Upper lobe of right lung (tissue), 1 donor: Measurements from ENCODE around the gene TEDC2. TPM values are rescaled to one million over a fixed set of nuclear protein-coding genes. Genes with fewer than 3 reads are reported as not detected.

Source experiments
- ATAC-seq: fragments of 200-7000 bp; cut with Tn5 transposase; one replicate; pipeline ENCODE4 v1.9.1; 2020; ENCODE audit warnings: mild to moderate bottlenecking, moderate library complexity
- DNase-seq: peaks from one replicate; pipeline ENCODE4 v3.0.0-alpha.2; 2020
- H3K27ac ChIP-seq: fragments of 200-600 bp; one replicate; pipeline ENCODE4 v1.8.0; 2022
- H3K27me3 ChIP-seq: fragments of 200-600 bp; one replicate; pipeline ENCODE4 v1.8.0; 2022; ENCODE audit warnings: mild to moderate bottlenecking
- H3K36me3 ChIP-seq: fragments of 200-600 bp; one replicate; pipeline ENCODE4 v1.8.0; 2022
- H3K4me1 ChIP-seq: fragments of 200-600 bp; one replicate; pipeline ENCODE4 v1.8.0; 2022
- H3K4me3 ChIP-seq: fragments of 200-600 bp; one replicate; pipeline ENCODE4 v1.8.0; 2022; ENCODE audit warnings: mild to moderate bottlenecking
- H3K9me3 ChIP-seq: fragments of 200-600 bp; one replicate; pipeline ENCODE4 v1.8.0; 2022
- CTCF ChIP-seq: fragments of 200-600 bp; IDR thresholded peaks from one replicate; pipeline ENCODE4 v1.8.0; 2022; ENCODE audit warnings: antibody characterized with exemption
- intact Hi-C: fragments of 100-400 bp; cut with DNase I; formaldehyde crosslinking; loops from one replicate; pipeline ENCODE4 v1.11.0; 2022
- microRNA-seq: library from miRNA; unstranded; fragments of <30 nt; microRNA quantifications from one replicate; pipeline ENCODE4 v1.2.0, GENCODE V29; 2020; ENCODE audit warnings: borderline microRNAs expressed
- total RNA-seq: library from RNA; stranded (reverse); fragmentation: NEBNext Ultra II Directional; extraction: Animal tissue kit (Norgen Biotek cat#: 25700); gene quantifications from one replicate; pipeline ENCODE4 v1.2.1, GENCODE V29; 2021
- donor health status: DM: no; HTN: yes; CAD: no; lungs with severe emphysema.

The TEDC2 gene
- total RNA-seq, 1 donor from 2014 or later, result not detected

DNA sequence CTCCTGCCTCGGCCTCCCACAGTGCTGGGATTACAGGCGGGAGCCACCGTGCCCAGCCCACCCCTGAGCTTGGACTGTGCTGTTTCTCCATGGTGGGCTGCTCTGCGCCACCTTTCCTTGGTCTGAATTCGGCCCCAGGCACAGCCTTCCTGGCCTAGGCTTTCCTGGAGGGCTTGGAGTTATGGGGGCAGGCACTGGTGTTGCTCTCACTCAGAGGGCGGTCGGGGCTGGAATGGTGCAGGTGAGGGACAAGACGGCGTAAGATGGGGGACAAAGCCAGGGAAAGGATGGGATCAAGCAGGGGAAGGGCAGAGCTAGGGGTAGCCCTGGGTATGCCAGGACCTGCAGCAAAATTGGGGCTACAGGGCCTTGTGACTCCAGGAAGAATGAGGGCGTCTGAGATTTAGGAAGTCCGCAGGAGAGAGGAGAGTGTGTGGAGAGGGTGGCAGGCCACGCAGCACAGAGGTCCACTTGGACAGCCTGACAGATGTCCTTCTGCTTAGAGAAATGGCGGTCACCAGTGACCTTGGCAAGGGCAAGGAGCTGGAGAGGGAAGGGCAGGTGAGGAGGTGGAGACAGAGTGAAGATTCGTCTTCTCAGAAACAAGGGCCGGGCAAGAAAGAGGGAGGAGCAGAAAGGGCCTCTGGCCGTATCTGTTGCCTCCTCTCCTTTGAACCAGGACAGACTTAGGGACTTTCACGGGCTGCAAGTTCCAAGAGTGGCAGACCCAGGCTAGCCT lies 52.3 kb downstream of the TEDC2 start:
- no peak for DNase-seq
- Histone ChIP-seq H3K27ac (no peak overlapping the region), H3K36me3 (no peaks in the 10 kb centered on the region), H3K4me1 (peaks cover 36% of the 10 kb centered on the region), H3K9me3 (no peaks in the 10 kb centered on the region), H3K27me3 (no peaks in the 10 kb centered on the region), H3K4me3 (no peak overlapping the region)
- TF ChIP-seq CTCF, result no peak
- no peak for ATAC-seq
- intact Hi-C loops, result no loop called here

- Histone ChIP-seq H3K27me3 (no peaks in the 10 kb centered on the region), H3K9me3 (no peaks in the 10 kb centered on the region), H3K4me1 (peaks cover 42% of the 10 kb centered on the region), H3K36me3 (no peaks in the 10 kb centered on the region), H3K27ac (peak overlapping the region; percentile 97), H3K4me3 (peak overlapping the region; percentile 88)
- DNase-seq, result peak; percentile 69
- no peak for ATAC-seq
- TF ChIP-seq CTCF, result no peak
- intact Hi-C loops, result no loop called here
Measured at GRCh38 chr16:2512735-2513404, 53.0 kb downstream of the TEDC2 start.

- ATAC-seq (peak; percentile 88), DNase-seq (peak; percentile 97)
- TF ChIP-seq CTCF, result no peak
- intact Hi-C loops, result no loop called here
- H3K27ac ChIP-seq, result peak within 1 kb of the TSS; percentile 97
- no peaks in the 10 kb centered on the region for H3K36me3 ChIP-seq
- H3K4me3 ChIP-seq, result peak within 1 kb of the TSS; percentile 88
- no peaks in the 10 kb centered on the region for H3K27me3 ChIP-seq
- H3K4me1 ChIP-seq, result peaks cover 50% of the 10 kb centered on the region
- H3K9me3 ChIP-seq, result no peaks in the 10 kb centered on the region
Measured at GRCh38 chr16:2513405-2514332, 53.8 kb downstream of the TEDC2 start, which contains the start of gene ATP6V0C. Gene ATP6V0C (plus strand): TSS chr16:2513952. CDS start chr16:2514104, 152 bp downstream.

Small RNA genes within 50 kb of the gene (microRNA-seq; reads per million reads assigned to microRNA genes)
- not detected for gene MIR6767
- gene MIR6768, result not detected

Other genes with a start within 250 kb of the TEDC2 start
- gene BRICD5, start 249.2 kb upstream of the TEDC2 start, total RNA-seq, result 7.5 TPM
- gene PGP, start 245.3 kb upstream of the TEDC2 start, total RNA-seq, result 15.0 TPM
- 22.6 TPM for gene E4F1, start 236.5 kb upstream of the TEDC2 start, total RNA-seq
- 0.78 TPM for gene DNASE1L2, start 223.7 kb upstream of the TEDC2 start, total RNA-seq
- 46.2 TPM for gene ECI1, start 208.5 kb upstream of the TEDC2 start, total RNA-seq
- gene RNPS1, start 192.0 kb upstream of the TEDC2 start, total RNA-seq, result 116 TPM
- gene ABCA3, start 119.4 kb upstream of the TEDC2 start, total RNA-seq, result 598 TPM
- 3.6 TPM for gene CCNF, start 30.7 kb upstream of the TEDC2 start, total RNA-seq
- gene NTN3, start 11.2 kb downstream of the TEDC2 start, total RNA-seq, result not detected
- 43.7 TPM for gene TBC1D24, start 15.0 kb downstream of the TEDC2 start, total RNA-seq
- 298 TPM for gene ATP6V0C, start 53.8 kb downstream of the TEDC2 start, total RNA-seq
- gene AMDHD2, start 60.3 kb downstream of the TEDC2 start, total RNA-seq, result 61.7 TPM
- gene CEMP1, start 71.3 kb downstream of the TEDC2 start, total RNA-seq, result 1.4 TPM
- gene PDPK1, start 77.9 kb downstream of the TEDC2 start, total RNA-seq, result 90.9 TPM
- 23.8 TPM for gene KCTD5, start 222.4 kb downstream of the TEDC2 start, total RNA-seq